ENCODE measurements around the gene ICAM1. TPM values are rescaled to one million over a fixed set of nuclear protein-coding genes. Genes with fewer than 3 reads are reported as not detected.

ICAM1 gene
- total RNA-seq, 4 donors from 2014 or later: 6.5 to 32.8 (median 23.2) TPM

DNA sequence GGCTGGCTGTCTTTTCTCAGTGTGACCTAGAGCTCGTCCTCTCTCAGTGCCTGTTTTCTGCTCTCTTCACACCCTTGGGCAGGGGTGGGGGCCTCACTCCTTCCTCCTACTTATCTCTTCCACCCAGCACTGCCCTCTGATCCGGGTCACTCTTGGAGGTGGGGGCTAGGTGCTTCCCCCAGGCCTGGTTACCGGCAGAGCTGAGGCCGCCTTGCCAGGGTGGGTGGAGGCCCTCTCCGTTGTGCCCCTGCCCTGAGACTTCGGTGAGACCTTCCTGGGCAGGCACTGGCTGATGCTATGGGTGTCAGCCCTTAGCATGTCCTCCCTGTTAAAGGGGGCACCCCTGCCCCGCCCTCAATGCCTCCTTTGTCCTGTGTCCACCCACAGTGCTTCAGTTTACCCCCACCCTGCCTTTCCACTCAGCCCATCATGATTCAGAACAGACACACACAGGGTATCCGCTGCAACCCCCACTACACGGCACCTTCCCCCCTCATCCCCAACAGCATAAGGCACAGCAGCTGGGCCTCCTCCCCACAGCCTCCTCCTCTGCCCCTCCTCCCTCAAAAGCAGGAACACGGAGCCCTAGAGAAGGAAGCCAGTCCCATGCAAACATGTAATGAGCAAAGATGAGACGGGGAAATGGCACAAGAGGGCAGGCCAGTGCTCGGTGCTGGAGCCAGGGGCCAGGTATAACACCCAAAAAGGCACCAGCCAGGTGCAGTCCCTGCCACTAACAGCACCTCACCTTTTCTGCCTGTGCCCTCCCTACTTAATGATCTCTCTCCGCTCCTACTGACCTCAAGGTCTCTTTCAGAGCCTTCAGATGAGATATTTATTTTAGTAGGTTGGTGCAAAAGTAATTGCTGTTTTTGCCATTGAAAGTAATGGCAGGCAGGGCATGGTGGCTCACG lies 28.9 kb downstream of the ICAM1 start:
- H3K36me3 ChIP-seq: no peaks in the 10 kb centered on the region
- peaks cover 0 to 6% of the 10 kb centered on the region in 2 donors for H3K4me1 ChIP-seq
- intact Hi-C loops (cut with DNase I; ENCODE audit: low total_unique reads): no loop called here
- TF ChIP-seq, protein P1, sequence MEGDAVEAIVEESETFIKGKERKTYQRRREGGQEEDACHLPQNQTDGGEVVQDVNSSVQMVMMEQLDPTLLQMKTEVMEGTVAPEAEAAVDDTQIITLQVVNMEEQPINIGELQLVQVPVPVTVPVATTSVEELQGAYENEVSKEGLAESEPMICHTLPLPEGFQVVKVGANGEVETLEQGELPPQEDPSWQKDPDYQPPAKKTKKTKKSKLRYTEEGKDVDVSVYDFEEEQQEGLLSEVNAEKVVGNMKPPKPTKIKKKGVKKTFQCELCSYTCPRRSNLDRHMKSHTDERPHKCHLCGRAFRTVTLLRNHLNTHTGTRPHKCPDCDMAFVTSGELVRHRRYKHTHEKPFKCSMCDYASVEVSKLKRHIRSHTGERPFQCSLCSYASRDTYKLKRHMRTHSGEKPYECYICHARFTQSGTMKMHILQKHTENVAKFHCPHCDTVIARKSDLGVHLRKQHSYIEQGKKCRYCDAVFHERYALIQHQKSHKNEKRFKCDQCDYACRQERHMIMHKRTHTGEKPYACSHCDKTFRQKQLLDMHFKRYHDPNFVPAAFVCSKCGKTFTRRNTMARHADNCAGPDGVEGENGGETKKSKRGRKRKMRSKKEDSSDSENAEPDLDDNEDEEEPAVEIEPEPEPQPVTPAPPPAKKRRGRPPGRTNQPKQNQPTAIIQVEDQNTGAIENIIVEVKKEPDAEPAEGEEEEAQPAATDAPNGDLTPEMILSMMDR (IDR thresholded peaks at IDR 0.05): no peak
- no peak for TF ChIP-seq POLR2A (IDR thresholded peaks at IDR 0.05)
- no peaks in the 10 kb centered on the region for H3K9me3 ChIP-seq
- H3K4me3 ChIP-seq: no peak overlapping the region
- H3K27me3 ChIP-seq: peaks cover 8 to 12% of the 10 kb centered on the region in 2 donors
- no peak overlapping the region for H3K27ac ChIP-seq
- no peak for DNase-seq

- DNase-seq: no peak
- no peaks in the 10 kb centered on the region for H3K27me3 ChIP-seq
- no peak overlapping the region for H3K4me3 ChIP-seq
Measured at GRCh38 chr19:10305139-10305806, 34.4 kb downstream of the ICAM1 start.

GRCh38 chr19:10306327-10306726 lies 35.4 kb downstream of the ICAM1 start:
- intact Hi-C loops (cut with DNase I; ENCODE audit: low total_unique reads): no loop called here
- Histone ChIP-seq H3K27me3 (no peaks in the 10 kb centered on the region), H3K36me3 (no peaks in the 10 kb centered on the region), H3K4me1 (no peaks in the 10 kb centered on the region), H3K27ac (no peak overlapping the region), H3K9me3 (no peaks in the 10 kb centered on the region), H3K4me3 (no peak overlapping the region)
- TF ChIP-seq, protein P1 (IDR thresholded peaks at IDR 0.05): no peak
- TF ChIP-seq POLR2A (IDR thresholded peaks at IDR 0.05): no peak
- DNase-seq: no peak

More at GRCh38 chr19:10305139-10305806, 34.4 kb downstream of the ICAM1 start:
- Histone ChIP-seq H3K36me3 (no peaks in the 10 kb centered on the region), H3K4me1 (no peaks in the 10 kb centered on the region), H3K9me3 (no peaks in the 10 kb centered on the region), H3K27ac (no peak overlapping the region)
- intact Hi-C loops (cut with DNase I; ENCODE audit: low total_unique reads): no loop called here
- no peak for TF ChIP-seq POLR2A (IDR thresholded peaks at IDR 0.05)
- TF ChIP-seq, protein P1 (IDR thresholded peaks at IDR 0.05): no peak

DNA sequence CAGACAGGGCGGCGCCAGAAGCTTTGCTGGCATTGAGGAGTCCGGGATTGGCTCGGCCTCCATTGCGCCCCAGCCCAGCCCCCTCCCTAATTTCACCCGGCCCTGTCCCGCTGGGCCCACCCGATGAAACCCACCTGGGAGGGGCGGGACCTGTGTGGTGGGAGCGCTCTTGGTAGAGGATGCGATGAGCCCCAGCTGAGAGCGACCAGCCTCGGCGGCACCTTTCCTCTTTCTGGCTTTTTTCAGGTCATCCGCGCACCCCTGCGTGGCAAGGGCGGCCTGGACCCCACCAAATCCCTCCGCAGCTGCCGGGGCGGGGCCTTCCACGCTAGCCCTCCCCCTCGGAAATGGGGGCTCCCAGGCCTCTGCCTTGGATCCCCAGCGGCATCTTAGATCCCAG lies 38.5 kb downstream of the ICAM1 start, which contains the start of gene ZGLP1:
TSS of gene ZGLP1 (minus strand) at position 393 of the 400 bp plus-strand sequence.
- Histone ChIP-seq H3K9me3 (no peaks in the 10 kb centered on the region), H3K27ac (no peak within 1 kb of the TSS), H3K36me3 (no peaks in the 10 kb centered on the region), H3K27me3 (no peaks in the 10 kb centered on the region), H3K4me3 (no peak within 1 kb of the TSS), H3K4me1 (no peaks in the 10 kb centered on the region)
- TF ChIP-seq, protein P1 (IDR thresholded peaks at IDR 0.05): no peak
- TF ChIP-seq POLR2A (IDR thresholded peaks at IDR 0.05): no peak
- DNase-seq: no peak
- intact Hi-C loops (cut with DNase I; ENCODE audit: low total_unique reads): no loop called here

Measured in uterus (tissue), 4 donors.